WTC11 (cell line): ENCODE data around the gene NR3C1.

Source experiments
- ATF6 ChIP-seq: sonication (generic); formaldehyde crosslinking; IDR thresholded peaks from 2 replicates; pipeline ENCODE4 v1.8.1; 2023; ENCODE audit warnings: mild to moderate bottlenecking, missing genetic modification reagents
- CTCF ChIP-seq: fragments of 200-600 bp; IDR thresholded peaks from 2 replicates; pipeline ENCODE4 v1.8.0; 2022; ENCODE audit warnings: antibody characterized with exemption
- FOXJ3 ChIP-seq: sonication (generic); formaldehyde crosslinking; IDR thresholded peaks from 2 replicates; pipeline ENCODE4 v1.9.0; 2021; ENCODE audit warnings: missing genetic modification reagents, mild to moderate bottlenecking, borderline replicate concordance
- HMGA2 ChIP-seq: fragments of 250-450 bp; sonication (Bioruptor Pico); IDR thresholded peaks from 2 replicates; pipeline ENCODE4 v1.4.0; 2021; ENCODE audit warnings: mild to moderate bottlenecking, moderate library complexity
- IRF2 ChIP-seq: sonication (generic); formaldehyde crosslinking; IDR thresholded peaks from 2 replicates; pipeline ENCODE4 v1.8.0; 2022; ENCODE audit warnings: low read depth, missing genetic modification reagents, borderline replicate concordance
- MAX ChIP-seq: sonication (generic); formaldehyde crosslinking; IDR thresholded peaks from 2 replicates; pipeline ENCODE4 v1.8.0; 2022; ENCODE audit warnings: mild to moderate bottlenecking, missing genetic modification reagents
- NR3C1 ChIP-seq: sonication (generic); formaldehyde crosslinking; conservative IDR thresholded peaks from 2 replicates; pipeline ENCODE4 v1.8.1; 2023; ENCODE audit warnings: low read depth, mild to moderate bottlenecking, missing genetic modification reagents
- PRDM15 ChIP-seq: sonication (generic); formaldehyde crosslinking; IDR thresholded peaks from 2 replicates; pipeline ENCODE4 v1.8.0; 2022; ENCODE audit warnings: missing genetic modification reagents
- PRRX2 ChIP-seq: fragments of 250-450 bp; sonication (Bioruptor Pico); IDR thresholded peaks from 2 replicates; pipeline ENCODE4 v1.8.0; 2021; ENCODE audit warnings: mild to moderate bottlenecking

DNA sequence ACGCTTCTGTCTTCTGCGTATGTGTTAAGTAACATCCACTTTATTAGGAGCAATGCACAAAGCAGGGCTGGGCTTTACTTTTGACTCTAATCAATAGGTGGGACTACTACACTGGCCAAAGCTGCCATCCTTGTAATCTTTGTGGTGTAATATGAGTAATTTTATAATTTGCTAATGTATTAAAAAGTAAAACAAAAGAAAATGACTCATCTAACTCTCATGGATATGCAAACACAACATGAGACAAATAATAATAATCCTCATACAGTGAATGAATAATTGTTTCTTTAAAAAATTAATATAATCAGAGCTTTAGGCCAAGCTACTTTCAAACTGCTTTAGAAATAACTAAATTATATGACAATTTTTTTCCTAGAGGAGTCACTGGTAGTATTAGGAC is 90.7 kb downstream of the NR3C1 start:
- TF ChIP-seq HMGA2 (CRISPR knock-in tag) (no peak), PRRX2 (CRISPR knock-in tag) (no peak), CTCF (no peak), NR3C1 (CRISPR knock-in tag) (no peak), PRDM15 (CRISPR knock-in tag) (no peak), IRF2 (CRISPR knock-in tag) (no peak), FOXJ3 (no peak), MAX (CRISPR knock-in tag) (no peak), ATF6 (CRISPR knock-in tag) (no peak)
